Calu3 (cell line): ENCODE results near the gene BTG4. TPM values are rescaled to one million over a fixed set of nuclear protein-coding genes. Genes with fewer than 3 reads are reported as not detected.

Experiments
- BruUV-seq: library from RNA; stranded (reverse); fragments of 400-500 nt; replicated peaks from 2 replicates; lab custom pipeline; 2021; lab: Mats Ljungman, UMichigan
- CTCF ChIA-PET: fragments of 300-600 bp; sonication (Branson Sonifier 250); formaldehyde crosslinking; loops from one replicate; lab custom pipeline; 2022; ENCODE audit warnings: antibody characterized with exemption; lab: Charles Lee
- DNase-seq: peaks from one replicate; pipeline ENCODE4 v3.0.0; 2022
- H3K27ac Mint-ChIP-seq: one replicate; pipeline ENCODE4 v1.8.0; 2022; ENCODE audit warnings: mixed read lengths; ENCODE audit not compliant: unreplicated experiment
- H3K27me3 Mint-ChIP-seq: one replicate; pipeline ENCODE4 v1.8.0; 2022; ENCODE audit warnings: mixed read lengths; ENCODE audit not compliant: unreplicated experiment
- H3K36me3 Mint-ChIP-seq: one replicate; pipeline ENCODE4 v1.8.0; 2022; ENCODE audit warnings: mild to moderate bottlenecking, moderate library complexity, mixed read lengths; ENCODE audit not compliant: insufficient read depth, unreplicated experiment
- H3K4me1 Mint-ChIP-seq: one replicate; pipeline ENCODE4 v1.8.0; 2022; ENCODE audit warnings: mild to moderate bottlenecking, low read depth, mixed read lengths; ENCODE audit not compliant: unreplicated experiment
- H3K4me3 Mint-ChIP-seq: one replicate; pipeline ENCODE4 v1.8.0; 2022; ENCODE audit warnings: mild to moderate bottlenecking, low read depth, moderate library complexity, mixed read lengths; ENCODE audit not compliant: unreplicated experiment
- H3K9me3 Mint-ChIP-seq: one replicate; pipeline ENCODE4 v1.8.0; 2022; ENCODE audit warnings: low read depth, mixed read lengths; ENCODE audit not compliant: unreplicated experiment
- intact Hi-C: fragments of 100-400 bp; cut with micrococcal nuclease; formaldehyde crosslinking; loops from one replicate; pipeline ENCODE4 v1.10.0; 2022; ENCODE audit not compliant: unreplicated experiment
- total RNA-seq: library from RNA; stranded (reverse); gene quantifications from 2 replicates; pipeline ENCODE4 v1.2.3, GENCODE V29; 2022
- TF ChIP-seq, protein P1 (sequence below): fragments of 200-600 bp; IDR thresholded peaks from one replicate; pipeline ENCODE4 v1.8.0; 2022; ENCODE audit warnings: antibody characterized with exemption; ENCODE audit not compliant: unreplicated experiment

BTG4 gene
- total RNA-seq, 1 experiment from 2014 or later = not detected

DNA sequence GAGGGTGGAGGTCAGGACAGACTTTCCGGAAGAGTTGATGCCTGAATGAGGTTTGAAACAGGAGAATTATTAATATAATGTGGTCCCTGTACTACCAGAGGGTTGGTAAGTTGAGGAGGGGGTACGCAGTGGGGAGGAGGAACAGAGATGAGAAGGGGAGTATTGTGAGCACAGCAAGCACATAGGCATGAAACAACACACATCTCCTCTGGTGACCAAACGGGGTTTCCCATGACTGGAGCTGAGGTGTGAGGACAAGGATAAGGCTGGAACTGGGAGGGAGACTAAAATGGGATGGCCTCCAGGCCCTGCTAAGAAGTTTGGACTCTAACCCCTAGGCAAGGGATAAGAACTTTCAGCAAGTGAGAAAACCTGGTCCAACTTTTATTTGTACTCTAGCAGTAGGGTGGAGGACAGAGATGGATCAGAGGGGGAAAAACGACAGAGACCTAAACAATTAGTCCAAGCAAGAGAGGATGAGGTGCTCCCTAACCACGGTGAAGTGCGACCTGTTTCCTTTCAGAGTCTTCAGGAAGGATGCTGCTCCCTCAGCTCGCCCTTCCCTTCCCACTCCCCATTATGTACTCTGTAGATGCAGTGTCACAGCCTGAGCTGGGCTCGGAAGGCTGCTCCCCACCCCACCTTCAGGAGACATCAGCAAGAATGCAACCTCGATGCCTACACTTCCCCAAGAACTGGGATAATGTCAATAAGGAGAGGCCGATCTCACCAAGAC, 59.2 kb downstream of the BTG4 start:
- Mint-ChIP-seq H3K27ac (no peak overlapping the region), H3K9me3 (no peaks in the 10 kb centered on the region), H3K36me3 (no peaks in the 10 kb centered on the region), H3K4me1 (no peaks in the 10 kb centered on the region), H3K27me3 (peaks cover 34% of the 10 kb centered on the region), H3K4me3 (no peak overlapping the region)
- TF ChIP-seq, protein P1, sequence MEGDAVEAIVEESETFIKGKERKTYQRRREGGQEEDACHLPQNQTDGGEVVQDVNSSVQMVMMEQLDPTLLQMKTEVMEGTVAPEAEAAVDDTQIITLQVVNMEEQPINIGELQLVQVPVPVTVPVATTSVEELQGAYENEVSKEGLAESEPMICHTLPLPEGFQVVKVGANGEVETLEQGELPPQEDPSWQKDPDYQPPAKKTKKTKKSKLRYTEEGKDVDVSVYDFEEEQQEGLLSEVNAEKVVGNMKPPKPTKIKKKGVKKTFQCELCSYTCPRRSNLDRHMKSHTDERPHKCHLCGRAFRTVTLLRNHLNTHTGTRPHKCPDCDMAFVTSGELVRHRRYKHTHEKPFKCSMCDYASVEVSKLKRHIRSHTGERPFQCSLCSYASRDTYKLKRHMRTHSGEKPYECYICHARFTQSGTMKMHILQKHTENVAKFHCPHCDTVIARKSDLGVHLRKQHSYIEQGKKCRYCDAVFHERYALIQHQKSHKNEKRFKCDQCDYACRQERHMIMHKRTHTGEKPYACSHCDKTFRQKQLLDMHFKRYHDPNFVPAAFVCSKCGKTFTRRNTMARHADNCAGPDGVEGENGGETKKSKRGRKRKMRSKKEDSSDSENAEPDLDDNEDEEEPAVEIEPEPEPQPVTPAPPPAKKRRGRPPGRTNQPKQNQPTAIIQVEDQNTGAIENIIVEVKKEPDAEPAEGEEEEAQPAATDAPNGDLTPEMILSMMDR = no peak
- DNase-seq = no peak
- BruUV-seq = no TSS peak
- intact Hi-C loops = loop anchor here (10.0 kb wide), 1 partner anchor 322 kb away; no protein-coding TSS in a partner anchor
- CTCF ChIA-PET = no interaction called here

- no peak overlapping the region for H3K4me3 Mint-ChIP-seq
- no peaks in the 10 kb centered on the region for H3K9me3 Mint-ChIP-seq
- TF ChIP-seq, protein P1 = no peak
- DNase-seq = no peak
- H3K4me1 Mint-ChIP-seq = no peaks in the 10 kb centered on the region
- no TSS peak for BruUV-seq
- no peak overlapping the region for H3K27ac Mint-ChIP-seq
- peaks cover 25% of the 10 kb centered on the region for H3K27me3 Mint-ChIP-seq
- CTCF ChIA-PET = no interaction called here
- intact Hi-C loops = loop anchor here (10.0 kb wide), 1 partner anchor 323 kb away; no protein-coding TSS in a partner anchor
- H3K36me3 Mint-ChIP-seq = no peaks in the 10 kb centered on the region
Measured at GRCh38 chr11:111452146-111452545, 60.0 kb downstream of the BTG4 start.

GRCh38 chr11:111450480-111451320, 61.5 kb downstream of the BTG4 start:
- Mint-ChIP-seq H3K36me3 (peaks cover 6% of the 10 kb centered on the region), H3K4me1 (no peaks in the 10 kb centered on the region), H3K9me3 (no peaks in the 10 kb centered on the region), H3K4me3 (no peak overlapping the region), H3K27me3 (peaks cover 21% of the 10 kb centered on the region), H3K27ac (no peak overlapping the region)
- BruUV-seq = no TSS peak
- TF ChIP-seq, protein P1 = no peak
- CTCF ChIA-PET = interaction anchor here (0.6 kb wide), 1 partner anchor 15 kb away, joined by 3 read pairs; no protein-coding TSS in a partner anchor
- DNase-seq = no peak
- intact Hi-C loops = loop anchor here (10.0 kb wide), 1 partner anchor 324 kb away; no protein-coding TSS in a partner anchor

- H3K4me3 Mint-ChIP-seq = no peak overlapping the region
- H3K27ac Mint-ChIP-seq = no peak overlapping the region
- TF ChIP-seq, protein P1 = no peak
- intact Hi-C loops = loop anchor here (10.0 kb wide), 2 partner anchors 325 to 985 kb away; no protein-coding TSS in a partner anchor
- DNase-seq = no peak
- peaks cover 6% of the 10 kb centered on the region for H3K36me3 Mint-ChIP-seq
- peaks cover 21% of the 10 kb centered on the region for H3K27me3 Mint-ChIP-seq
- no peaks in the 10 kb centered on the region for H3K9me3 Mint-ChIP-seq
- CTCF ChIA-PET = interaction anchor here (0.6 kb wide), 1 partner anchor 16 kb away, joined by 3 read pairs; no protein-coding TSS in a partner anchor
- no TSS peak for BruUV-seq
- no peaks in the 10 kb centered on the region for H3K4me1 Mint-ChIP-seq
Measured at GRCh38 chr11:111449696-111450479, 62.3 kb downstream of the BTG4 start.
